ENCODE measurements around the gene TADA2B.
"Not testable (repeated sequence)": the region's sequence is repeated elsewhere in the genome, so short reads cannot be mapped to it uniquely, and the experiment has no call there.

The TADA2B gene

DNA sequence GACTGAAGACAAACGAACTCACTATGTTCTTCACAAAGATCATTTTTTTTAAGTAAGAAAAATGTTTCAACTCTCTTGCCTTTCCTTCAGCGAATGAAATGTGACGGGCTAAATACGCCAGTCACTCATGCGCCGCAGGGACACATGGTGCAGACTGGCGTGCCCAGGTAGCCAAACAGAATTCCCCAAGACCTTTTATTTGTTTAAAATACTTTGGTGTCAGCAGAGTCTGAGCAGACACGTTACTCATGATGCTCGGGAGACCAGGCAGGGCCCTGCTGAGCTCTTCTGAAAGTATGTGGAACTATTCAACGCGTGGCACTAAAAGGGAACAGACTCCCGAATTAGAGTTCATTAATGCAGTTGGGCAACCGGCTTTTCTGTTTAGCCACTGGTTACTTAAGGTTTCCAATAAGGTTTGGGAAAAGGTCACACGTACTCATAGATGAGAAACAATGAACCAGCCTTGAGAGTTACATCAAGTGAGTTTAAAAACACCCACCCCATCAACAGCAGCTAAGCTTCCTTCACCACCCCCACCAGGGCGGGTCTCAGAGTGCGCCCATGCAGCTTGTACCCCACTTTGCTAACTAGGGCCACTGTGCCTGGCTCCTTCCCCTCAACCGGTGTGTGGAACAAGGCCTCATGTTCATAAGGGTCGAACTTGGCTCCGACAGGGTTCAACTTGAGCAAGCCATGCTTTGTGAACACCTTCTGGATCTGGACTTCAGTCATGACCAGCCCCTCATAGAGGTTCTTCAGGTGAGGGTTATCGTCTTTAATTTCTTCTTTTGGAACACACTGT lies 17.4 kb downstream of the TADA2B start:
- DNase-seq, result no peak

DNA sequence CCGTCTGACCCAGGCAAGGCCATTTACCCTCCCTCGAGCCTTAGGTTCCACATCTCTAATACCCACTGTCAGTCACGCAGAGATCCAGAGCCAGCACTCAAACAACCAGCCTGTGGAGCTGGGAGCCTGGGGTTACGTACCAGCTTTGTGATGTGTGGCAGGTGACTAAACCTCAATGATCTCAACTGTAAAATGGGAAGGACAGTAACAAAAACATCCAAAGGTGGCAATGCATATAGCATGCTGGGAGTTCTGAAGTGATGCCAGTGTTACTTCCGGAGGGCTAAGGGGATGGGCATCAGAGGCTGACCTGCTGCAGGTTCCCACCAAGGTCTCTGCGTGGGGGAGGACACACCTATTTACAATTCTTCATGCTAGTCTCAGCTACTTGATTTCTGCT lies 18.6 kb downstream of the TADA2B start:
- DNase-seq, result no peak

DNA sequence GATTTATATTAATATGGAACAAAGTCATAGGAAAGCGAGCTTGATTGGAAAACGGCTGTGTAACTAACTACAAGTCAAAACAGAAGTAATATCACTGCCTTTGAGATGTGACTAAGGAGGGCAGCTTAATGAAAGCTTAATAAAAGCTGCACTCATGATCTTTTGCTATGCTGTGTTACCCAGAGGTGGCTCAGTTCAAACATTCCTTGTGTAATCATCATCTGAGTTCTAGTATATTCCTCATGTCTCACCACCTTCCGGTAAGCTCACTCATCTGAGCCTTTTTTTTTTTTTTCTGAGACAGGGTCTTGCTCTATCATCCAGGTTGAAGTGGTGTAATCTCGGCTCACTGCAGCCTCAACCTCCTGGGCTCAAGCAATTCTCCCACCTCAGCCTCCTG lies 19.6 kb downstream of the TADA2B start:
- no peak for DNase-seq

DNA sequence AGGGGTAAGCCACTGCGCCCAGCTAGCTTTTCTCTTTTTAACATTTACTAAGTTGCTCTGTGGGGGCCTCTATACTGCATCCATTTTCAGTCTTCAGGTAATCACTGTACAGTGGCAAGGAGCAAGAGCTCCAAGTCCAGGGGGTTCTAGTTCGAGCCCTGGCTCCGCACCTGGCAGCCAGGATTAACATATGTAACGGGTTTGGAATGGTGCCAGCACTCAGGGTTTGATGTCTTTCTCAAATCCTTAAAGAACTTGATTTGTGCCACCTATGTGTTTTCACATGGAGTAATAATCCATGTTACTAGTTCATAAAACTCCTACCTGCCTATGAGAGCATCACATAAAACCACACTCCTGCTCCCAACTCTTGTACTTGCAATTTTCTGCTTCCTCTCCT lies 20.2 kb downstream of the TADA2B start:
- DNase-seq, result no peak

DNA sequence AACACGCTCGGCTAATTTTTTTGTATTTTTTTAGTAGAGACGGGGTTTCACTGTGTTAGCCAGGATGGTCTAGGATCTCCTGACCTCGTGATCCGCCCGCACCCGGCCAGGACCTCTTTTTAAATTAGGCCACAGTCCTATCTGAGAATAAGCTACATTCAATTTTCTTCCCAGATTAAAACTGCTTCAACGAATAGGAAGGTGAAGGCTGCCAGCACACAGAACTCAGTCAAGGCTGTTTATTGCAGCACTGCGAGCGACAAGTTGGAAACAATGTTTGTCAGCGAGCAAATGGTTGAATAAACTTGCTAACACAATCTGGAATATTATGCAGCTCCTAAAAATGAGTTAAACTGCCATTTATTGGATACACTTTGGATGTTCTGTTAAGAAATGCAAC lies 22.8 kb downstream of the TADA2B start:
- no peak for DNase-seq

DNA sequence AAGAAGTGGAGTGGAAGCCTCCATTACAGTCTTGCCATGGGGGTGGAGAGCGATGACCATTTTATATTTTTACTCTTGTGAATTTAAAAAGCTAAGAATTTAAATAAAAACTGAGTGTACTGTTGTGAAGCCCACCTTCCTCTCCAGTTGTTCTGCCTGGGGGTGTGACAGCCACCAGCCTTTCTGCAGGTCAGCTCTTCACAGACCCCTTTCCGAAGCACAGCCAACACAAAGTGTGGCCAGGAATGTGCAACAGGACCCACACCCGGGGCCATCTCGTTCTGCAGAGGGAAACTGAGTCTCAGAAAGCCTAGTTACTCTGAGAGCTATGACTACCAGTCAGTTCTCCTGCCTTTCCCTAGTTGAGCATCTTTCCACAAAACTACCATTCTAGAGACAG lies 23.3 kb downstream of the TADA2B start:
- DNase-seq, result no peak

DNA sequence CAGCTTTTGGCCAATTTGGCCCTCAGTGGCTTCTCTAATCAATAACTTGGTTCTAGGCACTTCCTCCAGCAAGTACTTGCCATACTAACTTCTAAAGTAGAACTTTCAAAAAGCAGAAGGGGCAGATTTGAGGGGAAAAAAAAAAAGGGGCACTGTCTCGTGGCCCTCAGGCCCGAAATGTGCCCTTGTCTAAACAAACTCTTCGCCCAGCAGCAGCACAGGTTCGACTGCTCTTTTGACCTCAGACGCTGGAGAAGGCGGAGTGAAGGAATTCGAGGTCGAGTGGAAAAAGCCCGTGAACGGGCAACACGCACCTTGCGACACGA lies 23.9 kb downstream of the TADA2B start:
- no peak for DNase-seq

DNA sequence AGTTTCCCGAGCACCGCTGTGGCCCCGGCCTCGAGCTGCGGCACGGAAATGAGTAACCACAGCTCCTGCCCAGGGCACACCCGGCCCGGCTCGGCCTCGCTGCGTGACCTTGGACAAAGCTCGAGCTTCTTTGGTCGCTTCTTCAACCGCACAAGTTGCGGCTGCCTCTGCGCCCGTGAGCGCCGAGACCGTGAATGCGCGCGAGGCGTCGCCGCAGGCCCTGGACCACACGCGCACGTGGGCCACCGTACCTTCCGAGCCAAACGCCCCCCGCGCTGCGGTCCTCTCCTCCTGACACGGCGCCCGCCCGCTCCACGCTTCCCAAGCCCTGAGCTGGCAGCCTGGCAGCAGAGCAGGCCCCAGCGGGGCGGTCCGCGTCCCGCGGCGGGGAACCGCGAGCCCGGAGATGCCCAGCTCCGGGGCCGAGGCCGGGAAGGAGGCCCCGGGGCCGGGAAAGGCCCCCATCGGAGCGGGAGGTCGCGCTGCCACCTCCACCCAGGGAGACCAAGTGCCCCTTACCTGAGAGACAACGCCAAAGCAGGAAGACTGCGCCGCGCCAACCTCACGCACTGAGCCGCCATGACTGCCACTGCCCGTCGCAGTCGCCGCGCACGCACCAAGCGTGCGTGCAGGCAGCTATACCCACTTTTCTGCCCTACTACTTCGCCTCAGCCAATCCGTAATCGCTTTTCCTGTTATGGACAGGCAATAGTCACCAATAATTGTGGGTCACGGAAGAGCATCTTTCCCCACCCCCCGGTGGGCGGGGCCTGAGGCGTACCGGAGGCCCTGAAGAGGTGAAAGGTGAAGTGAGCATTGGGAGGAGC lies 24.5 kb downstream of the TADA2B start, which contains the start of gene GRPEL1:
GRPEL1 (minus strand) TSS at position 613 of the 827 bp plus-strand sequence; CDS start at position 581, 32 bp downstream.
- DNase-seq, result peak; percentile 100

DNA sequence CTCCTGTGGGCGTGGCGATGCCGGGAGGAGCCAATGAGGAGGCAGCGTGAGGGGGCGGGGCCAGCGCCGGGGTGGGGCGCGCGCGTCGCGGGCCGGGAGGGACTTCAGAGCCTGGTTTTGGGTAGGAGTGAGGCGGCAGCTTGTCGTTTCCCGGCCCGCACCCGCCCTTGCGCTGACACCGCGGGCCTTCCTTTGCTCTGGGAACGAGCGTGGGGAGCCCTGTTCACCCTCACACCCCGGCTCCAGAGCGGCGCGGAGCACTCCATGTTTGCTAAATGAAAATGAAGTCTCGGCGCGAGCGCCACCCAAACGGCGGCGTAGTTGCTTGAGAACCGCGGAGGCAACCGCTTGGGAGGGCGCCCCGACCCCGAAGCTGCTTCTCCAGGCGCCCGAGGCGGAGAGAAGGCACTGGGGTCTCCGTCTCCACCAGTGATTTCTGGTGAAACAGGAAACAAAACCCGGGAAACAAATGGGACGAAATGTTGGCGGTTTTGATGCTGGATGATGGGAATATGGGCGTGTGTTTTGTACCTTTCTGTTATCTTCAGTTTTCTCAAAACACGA lies 25.2 kb downstream of the TADA2B start:
- DNase-seq, result no peak

DNA sequence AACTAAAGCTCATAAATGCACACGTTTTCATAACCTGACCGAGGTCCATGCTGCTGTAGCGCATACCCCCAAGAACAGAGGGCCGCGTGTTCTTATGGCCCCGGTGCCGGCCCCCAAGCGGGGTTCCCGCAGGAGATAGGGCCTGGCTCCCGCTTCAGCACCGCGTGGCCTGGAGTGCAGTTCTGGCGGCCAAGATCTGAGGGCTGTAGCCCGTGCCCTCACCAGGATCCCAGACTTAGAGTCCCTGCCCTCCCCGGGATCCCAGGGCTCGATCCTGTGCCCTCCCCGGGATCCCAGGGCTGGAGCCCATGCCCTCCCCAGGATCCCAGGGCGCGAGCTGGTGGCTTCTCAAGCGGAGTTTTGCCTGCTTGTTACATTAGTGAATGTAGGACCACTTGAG lies 25.7 kb downstream of the TADA2B start:
- DNase-seq, result no peak

DNA sequence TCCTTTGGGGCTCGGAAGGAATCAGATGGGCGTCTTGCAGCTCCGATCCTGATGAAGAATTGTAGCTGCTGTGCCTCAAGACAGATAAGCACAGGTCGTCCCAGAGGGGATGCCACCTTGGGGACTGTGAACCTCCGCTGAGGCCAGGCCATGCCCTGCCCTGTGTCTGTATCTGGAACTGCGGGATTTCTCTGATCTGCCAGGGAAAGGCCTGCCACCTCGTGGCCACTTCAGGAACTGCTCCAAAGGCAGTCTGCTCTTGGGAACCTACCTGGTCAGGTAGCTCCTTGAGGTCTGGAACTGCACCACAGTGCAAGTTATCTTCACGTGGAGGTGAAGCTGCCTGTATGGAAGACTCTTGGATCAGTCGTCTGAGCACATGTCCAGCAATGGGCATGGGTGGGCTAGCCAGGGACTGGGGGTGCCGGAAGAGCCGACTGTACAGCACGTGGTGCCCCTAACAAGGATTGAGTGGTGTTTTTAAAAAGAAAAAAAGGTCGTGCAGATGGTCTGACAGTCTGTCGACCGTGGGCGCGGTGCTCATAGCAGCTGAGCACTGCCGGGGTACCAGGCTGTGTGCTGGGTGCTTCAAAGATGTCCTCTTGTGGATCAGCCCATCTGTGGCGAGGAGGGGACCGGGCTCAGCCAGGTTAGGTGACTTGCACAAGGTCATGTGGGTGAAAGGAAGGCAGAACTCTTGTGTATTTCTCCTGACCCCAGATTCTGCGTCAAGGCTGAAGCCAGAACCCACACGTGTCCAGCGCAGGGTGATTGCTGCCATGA lies 27.7 kb downstream of the TADA2B start:
- peak; percentile 88 for DNase-seq

DNA sequence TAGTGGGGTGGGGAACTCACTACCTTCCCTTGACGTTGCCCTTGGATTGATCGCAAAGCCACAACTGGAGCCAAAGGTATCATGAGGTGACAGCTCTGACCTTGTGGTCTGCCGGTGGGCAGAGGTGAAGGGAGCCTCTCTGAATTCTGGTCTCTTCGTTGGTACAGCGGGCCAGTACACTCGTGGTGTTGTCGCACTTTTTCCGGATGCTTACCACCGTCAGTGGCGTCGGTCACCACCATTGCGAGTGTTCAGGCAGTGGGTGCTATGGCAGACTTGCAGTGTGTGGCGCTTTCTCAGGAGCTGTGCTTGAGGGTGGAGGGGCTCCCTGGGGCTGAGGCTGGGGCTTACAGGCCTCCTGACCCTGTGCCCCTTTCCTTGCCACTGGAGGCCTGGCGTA lies 29.9 kb downstream of the TADA2B start:
- no peak for DNase-seq

DNA sequence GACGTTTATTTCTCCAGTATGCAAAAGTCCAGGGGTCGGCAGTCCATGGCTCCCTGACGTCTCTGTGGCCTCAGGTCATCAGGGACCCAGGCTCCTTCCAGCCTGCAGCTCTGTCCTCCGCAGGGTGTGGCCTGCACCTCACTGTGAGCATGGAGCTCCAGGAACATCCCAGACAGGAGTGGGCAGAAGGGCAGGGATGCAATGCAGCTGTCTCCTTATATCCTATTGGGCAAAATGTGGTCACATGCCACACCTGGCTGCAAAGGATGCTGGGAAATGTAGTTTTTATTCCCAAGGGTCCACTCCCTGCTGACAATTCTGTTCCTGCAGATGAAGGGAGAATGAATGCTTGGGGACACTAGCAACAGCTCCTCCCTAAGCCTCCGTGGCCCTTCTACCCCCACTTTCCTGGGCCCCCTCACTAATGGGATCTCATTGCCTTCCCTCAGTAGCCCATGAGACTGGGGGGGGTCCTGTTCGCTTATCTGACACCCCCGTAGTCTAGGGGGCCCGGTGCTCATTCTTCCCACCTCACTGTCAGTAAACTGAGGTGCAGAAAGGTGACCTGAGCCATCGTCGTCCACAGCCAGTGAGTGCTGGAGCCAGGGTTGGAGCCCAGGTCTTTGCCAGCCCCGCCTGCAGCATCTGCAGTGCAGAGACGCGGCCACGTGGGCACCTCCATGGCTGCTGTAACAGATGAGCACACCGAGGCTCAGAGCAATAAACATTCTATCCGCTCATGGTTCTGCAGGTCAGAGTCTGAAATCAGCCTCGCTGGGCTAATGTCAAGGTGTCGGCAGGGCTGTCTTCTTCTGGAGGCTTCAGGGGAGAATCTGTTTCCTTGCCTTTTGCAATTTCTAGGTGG lies 30.6 kb downstream of the TADA2B start:
- no peak for DNase-seq

DNA sequence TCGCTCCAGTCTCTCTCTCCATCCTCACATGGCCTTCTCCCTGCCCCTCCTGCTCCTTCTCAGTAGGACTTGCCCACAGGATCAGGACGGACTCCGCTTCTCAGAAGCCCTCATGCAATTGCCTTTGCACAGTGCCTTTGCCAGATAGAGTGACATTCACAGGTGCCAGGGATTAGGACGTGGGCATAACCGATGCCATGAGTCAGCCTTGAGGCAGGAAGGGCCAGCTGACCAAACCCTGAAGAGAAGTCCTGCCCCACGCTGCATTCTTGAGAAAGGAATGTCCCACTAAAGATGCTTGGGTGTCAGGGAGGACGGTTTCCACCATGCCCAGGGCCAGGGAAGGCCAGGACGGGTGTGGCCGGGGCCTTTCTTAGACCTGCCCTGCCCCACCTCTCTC lies 31.3 kb downstream of the TADA2B start:
- no peak for DNase-seq

DNA sequence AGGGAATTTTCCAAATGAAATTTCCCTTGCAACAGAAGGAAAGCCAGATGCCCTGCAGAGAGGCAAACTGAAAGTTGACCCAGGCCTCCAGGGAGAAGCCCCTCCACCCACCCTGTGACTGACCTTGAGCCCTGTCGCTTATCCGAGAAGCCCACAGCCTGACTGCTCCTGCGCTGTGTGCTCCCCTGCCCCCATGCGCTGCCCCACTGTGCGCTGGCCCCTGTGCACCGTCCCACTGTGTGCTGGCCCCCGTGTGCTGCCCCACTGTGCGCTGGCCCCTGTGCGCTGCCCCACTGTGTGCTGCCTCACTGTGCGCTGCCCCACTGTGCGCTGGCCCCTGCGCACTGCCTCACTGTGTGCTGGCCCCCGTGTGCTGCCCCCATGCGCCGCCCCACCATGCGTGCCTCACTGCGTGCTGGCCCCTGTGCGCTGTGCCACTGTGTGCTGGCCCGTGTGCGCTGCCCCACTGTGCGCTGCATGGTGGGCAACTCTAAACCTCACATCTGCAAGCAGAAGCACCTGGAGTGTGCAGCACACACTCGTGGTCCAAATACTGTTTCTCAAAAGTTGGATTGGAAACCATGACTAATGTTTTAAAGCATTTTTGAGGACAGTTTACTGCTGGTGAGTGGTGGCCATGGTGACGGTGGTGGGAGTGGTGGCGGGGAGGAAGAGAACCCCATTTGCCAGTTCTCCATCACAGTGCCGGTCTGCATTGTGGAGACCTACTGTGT lies 33.0 kb downstream of the TADA2B start:
- DNase-seq, result no peak

DNA sequence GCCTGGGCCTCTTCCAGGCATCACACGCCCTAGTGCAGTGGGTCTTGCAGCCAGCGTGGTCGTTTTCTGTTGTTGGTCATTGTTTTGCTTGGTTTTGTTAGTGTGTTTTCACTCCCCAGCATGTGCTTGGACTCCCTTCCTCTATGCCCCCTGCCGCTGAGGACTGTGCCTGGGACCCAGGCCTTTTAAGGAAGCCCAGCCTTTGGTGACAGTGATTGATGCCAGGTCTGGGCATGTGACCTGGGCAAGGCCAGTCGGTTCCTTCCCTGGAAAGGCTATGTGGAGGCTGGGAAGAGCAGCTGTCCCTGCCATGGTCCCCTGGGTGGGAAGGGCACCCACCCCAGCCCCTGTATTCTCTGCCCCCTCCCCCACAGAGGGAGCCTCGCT lies 33.5 kb downstream of the TADA2B start:
- no peak for DNase-seq

DNA sequence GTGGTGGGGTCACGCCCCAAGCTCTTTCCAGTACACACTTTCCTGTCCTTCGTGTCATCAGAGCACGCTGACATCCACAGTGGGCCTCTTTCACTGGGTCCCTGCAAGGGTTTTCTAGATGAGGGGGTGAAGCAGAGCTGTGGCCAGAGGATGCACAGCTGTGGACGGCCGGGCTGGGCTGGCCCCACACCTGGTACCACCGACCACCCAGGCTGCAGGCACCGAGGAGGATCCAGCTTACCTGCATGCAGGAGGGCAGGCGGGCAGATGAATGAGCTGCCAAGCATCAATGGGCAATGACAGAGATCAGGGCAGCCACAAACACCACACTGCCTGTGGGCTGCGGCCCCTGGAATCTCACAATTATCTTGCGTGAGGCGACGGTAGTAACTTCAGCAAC lies 34.2 kb downstream of the TADA2B start:
- no peak for DNase-seq

DNA sequence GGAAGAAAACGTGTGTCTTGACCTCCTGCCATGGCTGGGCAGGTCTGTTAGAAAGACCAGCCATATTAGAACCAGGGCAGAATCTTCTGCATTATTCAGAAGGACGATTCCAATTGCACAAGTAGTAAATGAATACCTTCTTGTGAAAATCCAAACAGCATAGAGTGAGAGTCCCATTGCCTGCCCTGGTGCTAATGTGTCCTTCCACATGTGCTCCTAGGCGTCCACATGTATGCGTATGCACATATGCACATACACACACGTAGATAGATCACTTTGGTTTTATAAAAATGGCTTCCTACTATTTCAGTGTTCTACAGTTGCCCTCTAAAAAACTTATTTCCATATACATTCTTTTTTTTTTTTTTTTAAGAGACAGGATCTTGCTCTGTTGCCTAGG lies 34.9 kb downstream of the TADA2B start:
- no peak for DNase-seq

DNA sequence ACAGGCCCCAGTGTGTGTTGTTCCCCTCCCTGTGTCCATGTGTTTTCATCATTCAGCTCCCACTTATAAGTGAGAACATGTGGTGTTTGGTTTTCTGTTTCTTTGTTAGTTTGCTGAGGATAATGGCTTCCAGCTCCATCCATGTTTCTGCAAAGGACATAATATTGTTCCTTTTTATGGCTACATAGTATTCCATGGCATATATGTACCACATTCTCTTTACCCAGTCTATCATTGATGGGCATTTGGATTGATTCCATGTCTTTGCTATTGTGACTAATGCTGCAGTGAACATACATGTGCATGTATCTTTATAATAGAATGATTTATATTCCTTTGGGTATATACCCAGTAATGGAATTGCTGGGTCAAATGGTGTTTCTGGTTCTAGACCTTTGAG lies 36.3 kb downstream of the TADA2B start:
- not testable (repeated sequence) for DNase-seq

DNA sequence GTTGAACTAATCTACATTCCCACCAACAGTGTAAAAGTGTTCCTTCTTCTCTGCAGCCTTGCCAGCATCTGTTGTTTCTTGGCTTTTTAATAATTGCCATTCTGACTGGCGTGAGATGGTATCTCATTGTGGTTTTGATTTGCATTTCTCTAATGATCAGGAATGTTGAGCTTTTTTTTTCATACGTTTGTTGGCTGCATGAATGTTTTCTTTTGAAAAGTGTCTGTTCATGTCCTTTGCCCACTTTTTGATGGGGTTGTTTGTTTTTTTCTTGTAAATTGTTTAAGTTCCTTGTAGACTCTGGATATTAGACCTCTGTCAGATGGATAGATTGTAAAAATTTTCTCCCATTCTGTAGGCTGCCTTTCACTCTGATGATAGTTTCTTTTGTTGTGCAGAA lies 36.7 kb downstream of the TADA2B start:
- not testable (repeated sequence) for DNase-seq

Measured in stimulated activated CD4-positive, alpha-beta T cell treated with anti-CD3 and anti-CD28 coated beads, Interleukin-4, amount 100 ng/mL, for 24 hours (primary cell).